ENCODE data around the gene NXPH1.

The NXPH1 gene

DNA sequence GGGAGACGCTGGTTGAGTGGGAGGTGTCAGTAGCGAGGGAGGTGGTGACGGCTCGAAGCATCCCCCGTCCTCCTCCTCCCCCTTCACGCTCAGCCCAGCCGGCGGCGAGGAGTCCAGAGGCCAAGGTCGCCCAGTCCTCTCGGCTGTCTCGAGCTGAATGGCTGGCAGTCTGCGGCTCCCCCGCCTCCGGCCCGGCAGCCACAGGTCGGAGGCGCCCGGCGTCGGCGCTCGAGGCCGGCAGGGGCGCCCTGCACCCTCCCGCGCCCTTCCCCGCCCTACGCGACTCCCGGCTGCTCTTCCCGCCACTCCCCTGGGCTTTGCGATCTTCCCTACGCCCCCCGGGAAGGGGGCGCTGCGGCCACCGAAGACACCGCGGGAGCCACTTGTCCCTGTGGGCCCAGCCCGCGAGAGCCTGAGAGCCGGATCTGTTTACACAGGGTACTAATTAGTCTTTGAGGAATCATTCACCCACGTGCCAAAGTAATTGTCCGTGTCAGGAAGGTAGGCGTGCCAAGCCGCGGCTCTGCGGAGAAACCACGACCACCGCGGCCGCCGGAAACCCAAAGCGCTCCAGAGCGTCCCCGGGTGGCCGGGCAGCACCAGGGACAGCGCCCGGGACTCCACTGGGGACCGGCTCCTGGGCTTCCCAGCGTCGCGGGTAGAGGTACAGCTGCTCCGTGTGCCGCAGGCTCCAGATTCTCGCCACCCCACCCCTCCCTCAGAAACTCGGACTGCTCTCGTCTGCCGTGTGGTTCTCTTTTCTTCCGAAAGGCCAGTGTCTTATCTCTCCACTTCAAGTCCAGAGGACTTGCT is at the start of gene NXPH1:
Gene NXPH1 (plus strand): TSS at position 133 of the 813 bp plus-strand sequence.
- peak; percentile 65 for DNase-seq (ENCODE audit: low spot score)
- in situ Hi-C loops (cut with MboI; ENCODE audit: low pct_unique_long_range_greater_than_20kb, low sequenced_read_pairs, unreplicated experiment): loop anchor here (25.0 kb wide), 1 partner anchor 279 kb away; no protein-coding TSS in a partner anchor
- TF ChIP-seq, protein P1, sequence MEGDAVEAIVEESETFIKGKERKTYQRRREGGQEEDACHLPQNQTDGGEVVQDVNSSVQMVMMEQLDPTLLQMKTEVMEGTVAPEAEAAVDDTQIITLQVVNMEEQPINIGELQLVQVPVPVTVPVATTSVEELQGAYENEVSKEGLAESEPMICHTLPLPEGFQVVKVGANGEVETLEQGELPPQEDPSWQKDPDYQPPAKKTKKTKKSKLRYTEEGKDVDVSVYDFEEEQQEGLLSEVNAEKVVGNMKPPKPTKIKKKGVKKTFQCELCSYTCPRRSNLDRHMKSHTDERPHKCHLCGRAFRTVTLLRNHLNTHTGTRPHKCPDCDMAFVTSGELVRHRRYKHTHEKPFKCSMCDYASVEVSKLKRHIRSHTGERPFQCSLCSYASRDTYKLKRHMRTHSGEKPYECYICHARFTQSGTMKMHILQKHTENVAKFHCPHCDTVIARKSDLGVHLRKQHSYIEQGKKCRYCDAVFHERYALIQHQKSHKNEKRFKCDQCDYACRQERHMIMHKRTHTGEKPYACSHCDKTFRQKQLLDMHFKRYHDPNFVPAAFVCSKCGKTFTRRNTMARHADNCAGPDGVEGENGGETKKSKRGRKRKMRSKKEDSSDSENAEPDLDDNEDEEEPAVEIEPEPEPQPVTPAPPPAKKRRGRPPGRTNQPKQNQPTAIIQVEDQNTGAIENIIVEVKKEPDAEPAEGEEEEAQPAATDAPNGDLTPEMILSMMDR (IDR thresholded peaks at IDR 0.05; ENCODE audit: extremely low read depth, insufficient read depth, missing control alignments): no peak

DNA sequence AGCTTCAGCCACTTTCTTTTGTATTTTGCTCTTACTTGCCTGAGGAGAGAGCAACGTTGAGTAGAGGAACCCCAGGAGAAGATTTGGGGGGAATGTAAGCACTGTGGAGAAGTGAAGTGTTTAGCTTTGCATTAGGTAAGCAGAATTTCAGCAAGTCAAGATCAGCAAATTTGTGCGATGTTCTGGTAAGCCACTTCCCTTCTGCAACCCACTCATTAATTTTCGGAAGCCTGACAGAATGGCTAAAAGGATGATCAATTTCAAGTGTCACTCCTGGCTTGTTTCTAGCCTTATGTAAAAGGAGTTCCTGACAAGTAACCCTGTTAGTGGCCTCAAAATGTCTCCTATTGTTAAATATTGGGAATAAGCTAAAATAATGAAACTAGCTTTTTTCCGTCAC is 48.5 kb upstream of the NXPH1 start:
- TF ChIP-seq, protein P1 (IDR thresholded peaks at IDR 0.05; ENCODE audit: extremely low read depth, insufficient read depth, missing control alignments): no peak
- in situ Hi-C loops (cut with MboI; ENCODE audit: low pct_unique_long_range_greater_than_20kb, low sequenced_read_pairs, unreplicated experiment): no loop called here
- no peak for DNase-seq (ENCODE audit: low spot score)

DNA sequence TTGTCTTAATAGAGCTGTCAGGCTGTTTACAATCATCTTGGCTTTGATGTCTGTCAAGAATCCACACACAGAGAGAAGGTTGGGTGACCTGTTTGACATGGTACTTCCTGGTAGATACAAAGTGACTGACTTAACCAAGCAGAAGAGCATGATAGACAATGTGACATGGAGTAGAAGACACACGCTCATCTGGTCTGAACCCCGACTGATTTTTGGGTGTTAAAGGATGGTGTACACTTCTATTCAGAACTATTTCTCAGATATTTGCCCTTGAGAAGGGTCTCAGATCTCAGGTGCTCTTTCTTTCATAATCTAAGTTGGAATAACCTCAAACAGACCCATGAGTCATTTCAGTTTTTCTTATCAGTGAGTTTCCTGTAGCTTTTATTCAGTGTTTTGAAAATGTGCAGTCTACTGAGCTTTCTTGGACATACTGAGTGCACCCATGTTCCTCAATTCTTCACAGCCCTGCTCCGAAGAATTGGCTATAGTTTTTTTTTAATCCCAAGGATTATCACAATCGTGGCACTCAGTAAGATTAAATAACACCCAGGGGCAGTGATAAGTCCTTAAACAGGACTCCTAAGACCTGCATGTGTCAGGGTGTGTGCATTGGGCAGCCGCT is 46.4 kb upstream of the NXPH1 start:
- in situ Hi-C loops (cut with MboI; ENCODE audit: low pct_unique_long_range_greater_than_20kb, low sequenced_read_pairs, unreplicated experiment): no loop called here
- TF ChIP-seq, protein P1 (IDR thresholded peaks at IDR 0.05; ENCODE audit: extremely low read depth, insufficient read depth, missing control alignments): no peak
- DNase-seq (ENCODE audit: low spot score): peak; percentile 10

DNA sequence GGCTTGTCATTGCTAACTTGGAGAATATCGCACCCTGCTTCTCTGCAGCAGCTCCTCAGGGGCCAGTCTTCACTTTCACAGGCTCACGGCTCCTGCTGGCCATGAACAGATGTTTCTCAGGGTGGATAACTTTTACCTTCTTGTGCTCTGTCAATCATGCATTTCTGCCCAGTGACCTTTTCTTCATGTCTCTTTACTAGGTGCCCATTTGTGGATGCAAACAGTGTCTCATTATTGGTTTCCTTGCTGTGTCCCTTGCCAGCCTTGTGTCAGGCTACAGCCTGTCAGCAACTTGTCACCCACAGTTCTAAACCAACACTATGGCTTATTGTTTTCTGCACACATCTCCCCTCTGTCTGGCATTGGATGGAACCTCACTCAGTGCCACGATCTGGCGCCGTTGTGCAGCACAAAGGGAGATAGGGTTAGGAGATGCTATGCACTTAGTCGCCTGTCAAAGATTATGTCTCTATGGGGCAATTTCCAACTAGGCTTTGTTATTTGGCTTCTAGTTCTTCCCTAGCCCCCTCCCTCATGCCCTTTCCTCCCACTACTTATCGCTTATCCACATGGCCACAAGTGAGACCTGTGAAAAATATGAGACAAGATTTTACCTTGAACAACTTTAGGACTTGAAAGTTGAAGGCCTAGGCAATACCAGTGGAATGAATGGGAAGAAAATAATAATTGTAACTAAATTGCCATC is 45.7 kb upstream of the NXPH1 start:
- DNase-seq (ENCODE audit: low spot score): no peak
- in situ Hi-C loops (cut with MboI; ENCODE audit: low pct_unique_long_range_greater_than_20kb, low sequenced_read_pairs, unreplicated experiment): no loop called here
- TF ChIP-seq, protein P1 (IDR thresholded peaks at IDR 0.05; ENCODE audit: extremely low read depth, insufficient read depth, missing control alignments): no peak

DNA sequence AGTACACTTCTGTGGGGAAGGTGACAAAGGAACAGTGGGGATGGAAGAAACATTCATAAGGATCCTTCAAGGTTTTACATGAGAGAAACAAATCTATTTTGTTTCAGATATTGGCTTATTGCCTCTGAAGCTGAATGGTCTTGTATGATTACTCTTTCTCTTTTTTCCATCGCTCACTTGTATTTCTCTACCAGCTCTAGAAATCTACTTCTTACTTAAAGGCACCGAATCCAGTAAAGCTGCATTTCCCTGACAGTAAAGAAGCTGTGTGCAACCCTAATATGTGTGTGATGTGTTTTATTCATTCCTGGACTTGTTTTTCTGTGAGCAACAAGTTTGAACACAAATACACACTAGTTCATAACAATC is 45.2 kb upstream of the NXPH1 start:
- in situ Hi-C loops (cut with MboI; ENCODE audit: low pct_unique_long_range_greater_than_20kb, low sequenced_read_pairs, unreplicated experiment): no loop called here
- TF ChIP-seq, protein P1 (IDR thresholded peaks at IDR 0.05; ENCODE audit: extremely low read depth, insufficient read depth, missing control alignments): no peak
- DNase-seq (ENCODE audit: low spot score): no peak

DNA sequence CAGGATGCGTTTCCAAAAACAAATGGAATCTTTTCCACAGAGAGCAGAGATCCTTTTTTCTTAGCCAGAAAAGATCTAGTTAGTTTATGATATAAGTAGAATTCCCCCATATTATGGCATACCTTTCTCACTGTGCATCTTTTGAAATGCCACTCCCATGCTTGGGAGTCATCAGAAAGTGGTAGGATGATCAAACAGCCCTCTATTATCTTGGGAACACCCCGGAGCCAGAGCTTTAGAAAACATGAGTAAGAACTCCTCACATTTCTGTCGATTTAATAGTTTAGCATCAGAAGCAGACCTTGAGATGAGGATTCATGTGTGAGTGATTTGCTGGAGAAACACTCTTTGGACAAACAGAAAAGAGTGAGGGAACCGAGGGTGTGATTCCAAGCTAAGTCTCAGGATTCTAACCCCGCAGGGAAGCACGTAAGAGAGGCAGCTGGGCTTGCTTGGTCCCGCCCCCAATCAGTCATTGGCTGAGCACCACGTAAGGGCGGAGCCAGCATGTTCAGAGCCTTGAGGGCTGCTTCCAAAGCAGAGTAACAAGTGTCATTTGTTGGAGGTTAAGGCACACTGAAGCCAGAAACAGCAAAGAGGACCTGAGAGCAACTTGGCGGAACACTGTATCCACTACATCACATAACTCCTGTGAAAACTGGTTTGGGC is 43.7 kb upstream of the NXPH1 start:
- DNase-seq (ENCODE audit: low spot score): no peak
- TF ChIP-seq, protein P1 (IDR thresholded peaks at IDR 0.05; ENCODE audit: extremely low read depth, insufficient read depth, missing control alignments): no peak
- in situ Hi-C loops (cut with MboI; ENCODE audit: low pct_unique_long_range_greater_than_20kb, low sequenced_read_pairs, unreplicated experiment): no loop called here

Data from GM13977 (cell line).